PFSK-1 (cell line): ENCODE measurements around the gene TAF6L.

Experiments
- FOXP2 ChIP-seq: optimal IDR thresholded peaks from 2 replicates; pipeline ENCODE3; 2011; ENCODE audit warnings: borderline replicate concordance, control low read depth, inconsistent platforms; ENCODE audit not compliant: insufficient read depth; ENCODE audit errors: extremely low read length, extremely low read depth
- POLR2AphosphoS5 ChIP-seq: IDR thresholded peaks from 2 replicates; pipeline ENCODE4 v1.6.1; 2012; ENCODE audit warnings: low read depth, mild to moderate bottlenecking, control low read depth, low read length, moderate library complexity
- SIN3A ChIP-seq: IDR thresholded peaks from 2 replicates; pipeline ENCODE4 v1.6.1; 2012; ENCODE audit warnings: mild to moderate bottlenecking, low read length, moderate library complexity, borderline replicate concordance; ENCODE audit not compliant: insufficient read depth
- TAF1 ChIP-seq: IDR thresholded peaks from 2 replicates; pipeline ENCODE4 v1.6.1; 2012; ENCODE audit warnings: low read length, control low read depth, borderline replicate concordance; ENCODE audit not compliant: insufficient read depth
- TF ChIP-seq, protein P1 (sequence below), 2 experiments: IDR thresholded peaks; 2 replicates each; pipeline versions ENCODE4 v1.6.1 to v1.8.0; 2011 to 2012; ENCODE audit warnings: low read depth in 2 of 2, low read length in 2 of 2, control low read depth in 1 of 2, inconsistent platforms in 1 of 2, mild to moderate bottlenecking in 1 of 2, moderate library complexity in 1 of 2; ENCODE audit not compliant: insufficient read depth in 1 of 2

TAF6L gene

DNA sequence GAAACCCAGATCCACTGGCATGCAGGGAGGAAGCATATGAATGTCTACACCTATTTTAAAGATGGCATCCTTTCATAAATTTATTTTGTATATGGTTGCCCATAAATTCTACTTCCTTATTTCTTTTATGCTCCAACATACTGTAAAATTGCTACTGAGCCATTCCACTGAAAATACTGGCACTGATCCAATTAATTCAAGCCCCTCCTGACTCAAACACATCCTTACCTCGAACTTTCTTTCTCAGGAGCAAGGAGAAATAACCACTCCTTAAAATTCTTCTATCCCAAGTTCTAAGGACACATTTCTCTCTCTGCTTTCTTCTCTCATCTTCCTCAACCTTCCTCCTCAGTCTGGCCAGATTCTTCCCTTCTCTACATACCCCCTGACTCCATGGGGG lies 39.6 kb downstream of the TAF6L start:
- no peak for TF ChIP-seq TAF1

DNA sequence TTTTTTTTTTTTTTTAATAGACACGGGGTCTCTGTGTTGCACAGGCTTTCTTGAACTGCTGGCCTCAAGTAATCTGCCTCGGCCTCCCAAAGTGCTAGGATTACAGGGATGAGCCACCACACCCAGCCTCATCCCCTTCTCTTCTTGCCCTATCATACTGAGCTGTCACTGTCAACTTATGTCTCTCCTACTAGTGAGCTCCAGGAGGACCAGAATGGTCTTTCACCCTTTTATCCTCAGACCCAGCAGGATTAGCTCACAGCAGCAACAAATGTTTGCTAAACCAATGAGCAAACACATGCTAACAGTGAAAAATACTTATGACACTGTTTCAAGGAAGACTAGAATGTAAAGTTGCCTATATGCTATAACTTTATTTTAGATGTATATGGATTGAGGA lies 40.5 kb downstream of the TAF6L start:
- no peak for TF ChIP-seq FOXP2

DNA sequence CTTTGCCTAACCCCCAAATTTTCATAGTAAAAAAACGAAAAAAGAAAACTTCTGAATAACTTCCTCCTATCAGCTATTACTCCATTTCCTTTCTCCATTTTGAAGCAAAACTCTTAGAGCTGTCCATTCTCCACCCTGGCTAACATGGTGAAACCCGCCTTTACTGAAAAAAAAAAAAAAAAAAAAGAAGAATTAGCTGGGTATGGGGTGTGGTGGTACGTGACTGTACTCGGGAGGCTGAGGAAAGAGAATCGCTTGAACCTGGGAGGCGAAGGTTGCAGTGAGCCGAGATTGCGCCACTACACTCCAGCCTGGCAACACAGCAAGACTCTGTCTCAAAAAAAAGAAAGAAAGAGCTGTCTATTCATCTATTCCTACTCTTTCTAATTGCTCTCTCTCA lies 45.4 kb downstream of the TAF6L start:
- no peak for TF ChIP-seq TAF1
- TF ChIP-seq POLR2AphosphoS5: no peak
- TF ChIP-seq FOXP2: no peak
- TF ChIP-seq, protein P1, sequence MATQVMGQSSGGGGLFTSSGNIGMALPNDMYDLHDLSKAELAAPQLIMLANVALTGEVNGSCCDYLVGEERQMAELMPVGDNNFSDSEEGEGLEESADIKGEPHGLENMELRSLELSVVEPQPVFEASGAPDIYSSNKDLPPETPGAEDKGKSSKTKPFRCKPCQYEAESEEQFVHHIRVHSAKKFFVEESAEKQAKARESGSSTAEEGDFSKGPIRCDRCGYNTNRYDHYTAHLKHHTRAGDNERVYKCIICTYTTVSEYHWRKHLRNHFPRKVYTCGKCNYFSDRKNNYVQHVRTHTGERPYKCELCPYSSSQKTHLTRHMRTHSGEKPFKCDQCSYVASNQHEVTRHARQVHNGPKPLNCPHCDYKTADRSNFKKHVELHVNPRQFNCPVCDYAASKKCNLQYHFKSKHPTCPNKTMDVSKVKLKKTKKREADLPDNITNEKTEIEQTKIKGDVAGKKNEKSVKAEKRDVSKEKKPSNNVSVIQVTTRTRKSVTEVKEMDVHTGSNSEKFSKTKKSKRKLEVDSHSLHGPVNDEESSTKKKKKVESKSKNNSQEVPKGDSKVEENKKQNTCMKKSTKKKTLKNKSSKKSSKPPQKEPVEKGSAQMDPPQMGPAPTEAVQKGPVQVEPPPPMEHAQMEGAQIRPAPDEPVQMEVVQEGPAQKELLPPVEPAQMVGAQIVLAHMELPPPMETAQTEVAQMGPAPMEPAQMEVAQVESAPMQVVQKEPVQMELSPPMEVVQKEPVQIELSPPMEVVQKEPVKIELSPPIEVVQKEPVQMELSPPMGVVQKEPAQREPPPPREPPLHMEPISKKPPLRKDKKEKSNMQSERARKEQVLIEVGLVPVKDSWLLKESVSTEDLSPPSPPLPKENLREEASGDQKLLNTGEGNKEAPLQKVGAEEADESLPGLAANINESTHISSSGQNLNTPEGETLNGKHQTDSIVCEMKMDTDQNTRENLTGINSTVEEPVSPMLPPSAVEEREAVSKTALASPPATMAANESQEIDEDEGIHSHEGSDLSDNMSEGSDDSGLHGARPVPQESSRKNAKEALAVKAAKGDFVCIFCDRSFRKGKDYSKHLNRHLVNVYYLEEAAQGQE (IDR thresholded peaks at IDR 0.05; ENCODE audit: insufficient read depth in 1 of 2, low read depth in 2 of 2, low read length in 2 of 2): no peak
- TF ChIP-seq SIN3A: no peak

DNA sequence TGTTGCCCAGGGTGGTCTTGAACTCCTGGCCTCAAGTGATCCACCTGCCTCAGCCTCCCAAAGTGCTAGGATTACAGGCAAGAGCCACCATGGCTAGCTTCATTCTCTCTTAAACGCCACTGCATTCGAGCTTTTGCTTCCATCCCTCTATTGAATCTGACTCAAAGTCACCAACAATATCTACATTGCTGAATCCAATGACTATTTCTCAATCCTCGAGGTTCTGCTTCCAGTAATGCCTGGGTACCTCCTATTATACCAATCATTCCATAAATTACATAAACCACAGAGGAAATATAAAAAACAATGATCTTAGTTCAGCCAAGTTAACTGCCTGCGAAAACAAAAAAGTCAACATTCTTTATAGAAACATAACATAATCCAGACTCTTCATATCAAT lies 45.9 kb downstream of the TAF6L start:
- TF ChIP-seq FOXP2 (no peak), TAF1 (no peak), POLR2AphosphoS5 (no peak), SIN3A (no peak)
- TF ChIP-seq, protein P1 (IDR thresholded peaks at IDR 0.05; ENCODE audit: insufficient read depth in 1 of 2, low read depth in 2 of 2, low read length in 2 of 2): no peak

DNA sequence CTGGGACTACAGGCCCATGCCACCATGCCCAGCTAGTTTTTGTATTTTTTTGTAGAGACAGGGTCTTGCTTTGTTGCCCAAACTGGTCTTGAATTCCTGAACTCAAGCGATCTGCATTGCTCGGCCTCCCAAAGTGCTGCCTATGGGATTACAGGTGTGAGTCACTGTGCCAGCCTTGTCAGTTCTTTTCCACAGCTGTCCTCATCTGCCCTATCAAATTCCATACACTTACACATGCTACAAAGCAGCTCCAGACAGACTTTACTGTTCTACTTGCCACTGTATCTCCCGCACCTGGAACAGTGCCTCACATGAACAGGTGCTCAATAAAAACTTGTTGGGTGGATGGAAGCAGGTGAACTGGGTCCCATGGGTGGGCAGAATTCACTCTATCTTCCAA lies 52.5 kb downstream of the TAF6L start:
- no peak for TF ChIP-seq FOXP2
- TF ChIP-seq, protein P1 (IDR thresholded peaks at IDR 0.05; ENCODE audit: insufficient read depth in 1 of 2, low read depth in 2 of 2, low read length in 2 of 2): no peak
- TF ChIP-seq POLR2AphosphoS5: no peak

DNA sequence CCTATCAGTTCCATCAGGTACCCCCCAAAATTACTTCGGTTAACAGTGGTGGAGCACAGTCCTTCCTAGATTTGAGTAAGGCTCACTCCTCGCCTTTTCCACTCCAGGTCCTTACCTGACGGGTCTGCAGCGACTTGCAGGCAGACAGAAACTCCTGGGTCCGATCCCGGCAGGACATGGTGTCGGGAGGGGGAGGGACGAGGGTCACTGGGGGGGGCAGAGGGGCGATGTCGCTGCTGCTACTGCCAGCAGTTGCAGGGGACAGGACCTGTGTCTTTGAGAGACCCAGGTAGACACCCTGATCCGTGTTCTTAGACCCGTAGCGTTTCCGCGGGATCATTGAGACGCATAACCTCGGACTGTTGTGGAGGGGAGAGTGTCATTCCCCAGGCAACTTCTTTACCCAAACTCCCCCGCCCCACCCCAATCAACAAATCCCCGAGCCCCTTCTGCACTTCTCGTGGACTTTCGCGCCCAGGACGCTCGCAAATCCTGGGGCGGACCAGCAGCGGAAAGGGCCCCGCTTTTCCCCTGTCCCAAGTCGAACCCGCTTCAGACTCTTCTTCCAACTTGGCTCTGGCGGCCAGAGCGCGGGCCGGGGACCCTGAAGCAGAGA lies 59.8 kb downstream of the TAF6L start:
- TF ChIP-seq SIN3A (no peak), TAF1 (no peak), FOXP2 (no peak), POLR2AphosphoS5 (no peak)
- TF ChIP-seq, protein P1 (IDR thresholded peaks at IDR 0.05; ENCODE audit: insufficient read depth in 1 of 2, low read depth in 2 of 2, low read length in 2 of 2): no peak
